GM10248 (cell line): ENCODE data around the gene TEAD1.
A peak's percentile ranks its signal among the peaks of the same experiment; 100 is the strongest.

Source experiments
- CTCF ChIA-PET: fragments of 300-600 bp; sonication (Branson Sonifier 250); formaldehyde crosslinking; extraction: SDS; loops from one replicate; lab custom pipeline; 2021; ENCODE audit warnings: antibody characterized with exemption; lab: Yijun Ruan, JAX
- POLR2A ChIA-PET: fragments of 350-650 bp; sonication (Branson Sonifier 250); formaldehyde crosslinking; extraction: SDS; loops from one replicate; lab custom pipeline; 2020; ENCODE audit warnings: antibody characterized with exemption; lab: Yijun Ruan, JAX
- DNase-seq: peaks from one replicate; pipeline ENCODE4 v3.0.0; 2012; ENCODE audit errors: extremely low spot score
- CTCF ChIP-seq: IDR thresholded peaks from 2 replicates; pipeline ENCODE4 v1.5.1; 2012; ENCODE audit warnings: mild to moderate bottlenecking, low read depth; ENCODE audit errors: extremely low read depth, missing control alignments, control extremely low read depth

TEAD1 gene

GRCh38 chr11:12827929-12828812 lies 153.9 kb downstream of the TEAD1 start:
- no peak for TF ChIP-seq CTCF
- CTCF ChIA-PET = interaction anchor here (0.6 to 1.3 kb wide), 3 partner anchors 11 to 21 kb away, joined by 3 read pairs; no protein-coding TSS in a partner anchor
- peak; percentile 23 for DNase-seq
- POLR2A ChIA-PET = no interaction called here

GRCh38 chr11:12829131-12829530 lies 154.9 kb downstream of the TEAD1 start:
- ChIA-PET CTCF (interaction anchor here (1.3 kb wide), 1 partner anchor 12 kb away, joined by 3 read pairs; no protein-coding TSS in a partner anchor), POLR2A (no interaction called here)
- TF ChIP-seq CTCF = no peak
- no peak for DNase-seq

DNA sequence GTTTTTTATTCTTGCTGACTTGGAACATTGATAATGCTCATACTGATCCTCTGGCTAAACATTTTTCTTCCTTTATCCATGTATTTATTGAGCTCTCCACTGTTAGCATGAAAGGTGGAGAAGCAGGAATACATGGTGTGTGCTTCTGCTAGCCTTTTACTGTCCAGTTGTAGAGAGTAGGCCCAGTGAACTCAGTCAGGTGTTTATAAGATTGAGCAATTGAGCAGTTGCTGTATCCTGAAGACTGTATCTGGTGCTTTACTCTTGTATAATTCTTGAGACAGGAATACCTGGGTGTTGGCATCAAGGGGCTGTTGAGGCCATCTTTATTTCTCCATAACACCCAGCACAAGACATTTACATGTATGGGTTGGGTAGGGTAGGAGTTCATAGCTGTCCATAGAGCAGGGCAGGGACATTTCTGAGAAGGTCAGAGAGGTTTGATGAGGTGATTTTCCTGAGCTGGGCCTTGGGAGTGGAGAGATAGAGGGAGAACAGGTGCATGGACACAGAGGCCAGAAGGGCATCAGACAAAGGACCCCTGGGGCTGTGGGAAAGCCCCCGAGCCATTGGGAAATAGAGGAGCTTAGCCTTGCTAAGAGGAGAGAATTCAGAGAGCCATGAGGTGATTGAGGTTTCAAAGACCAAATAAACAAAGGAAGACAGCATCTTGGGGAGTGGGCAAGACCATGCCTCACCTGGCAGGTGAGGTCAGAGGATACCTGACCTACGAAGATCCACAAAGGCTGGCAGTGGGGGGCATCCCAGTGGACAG lies 155.5 kb downstream of the TEAD1 start:
- no peak for DNase-seq
- CTCF ChIA-PET = interaction anchor here (1.1 kb wide), 1 partner anchor 11 kb away, joined by 3 read pairs; no protein-coding TSS in a partner anchor
- no peak for TF ChIP-seq CTCF
- POLR2A ChIA-PET = no interaction called here

GRCh38 chr11:12831471-12832202 lies 157.4 kb downstream of the TEAD1 start:
- no peak for TF ChIP-seq CTCF
- ChIA-PET CTCF (no interaction called here), POLR2A (no interaction called here)
- DNase-seq = no peak

GRCh38 chr11:12832480-12833224 lies 158.4 kb downstream of the TEAD1 start:
- ChIA-PET POLR2A (no interaction called here), CTCF (no interaction called here)
- no peak for TF ChIP-seq CTCF
- no peak for DNase-seq
